Measurements from ENCODE around the gene GBX1. TPM values are rescaled to one million over a fixed set of nuclear protein-coding genes. Genes with fewer than 3 reads are reported as not detected.

The GBX1 gene
- total RNA-seq, 4 donors from 2014 or later: not detected

GRCh38 chr7:151113344-151114150 lies 53.9 kb downstream of the GBX1 start:
- H3K27me3 ChIP-seq: no peaks in the 10 kb centered on the region
- peak; percentile 77 to 86 for DNase-seq
- TF ChIP-seq CTCF (IDR thresholded peaks at IDR 0.05) (peak in 4 of 6 experiments; percentile 9 to 47 (median 32)), POLR2A (IDR thresholded peaks at IDR 0.05) (peak in 1 of 2 donors; percentile 64)
- peaks cover 15 to 26% of the 10 kb centered on the region in 2 donors for H3K4me1 ChIP-seq
- WGBS, 2 donors: 39 to 41% methylated on average over 7 to 12 of the region's 13 CpGs
- intact Hi-C loops (cut with DNase I): loop anchor here (5.0 kb wide), 1 partner anchor 216 kb away; no protein-coding TSS in a partner anchor
- H3K4me3 ChIP-seq (replicated peaks in 1 of 3): peak overlapping the region in 1 of 3 donors; percentile 12
- no peaks in the 10 kb centered on the region for H3K9me3 ChIP-seq
- peak overlapping the region; percentile 10 to 54 (median 32) for H3K27ac ChIP-seq
- H3K36me3 ChIP-seq: peaks cover 6 to 10% of the 10 kb centered on the region in 2 donors

- Histone ChIP-seq H3K36me3 (no peaks in the 10 kb centered on the region), H3K4me3 (replicated peaks in 1 of 3) (no peak overlapping the region), H3K9me3 (no peaks in the 10 kb centered on the region), H3K27me3 (no peaks in the 10 kb centered on the region), H3K4me1 (peaks cover 9 to 20% of the 10 kb centered on the region in 2 donors), H3K27ac (no peak overlapping the region)
- intact Hi-C loops (cut with DNase I): loop anchor here (5.0 kb wide), 1 partner anchor 214 kb away; no protein-coding TSS in a partner anchor
- 31 to 48% methylated on average over 10 to 20 of the region's 20 CpGs for WGBS, 2 donors
- no peak for TF ChIP-seq POLR2A (IDR thresholded peaks at IDR 0.05)
- TF ChIP-seq CTCF (IDR thresholded peaks at IDR 0.05): peak; percentile 77 to 93 (median 84)
- peak; percentile 82 to 84 for DNase-seq
These were observed 56.4 kb downstream of the GBX1 start for GRCh38 chr7:151110941-151111645.

- no peaks in the 10 kb centered on the region for H3K9me3 ChIP-seq
- intact Hi-C loops (cut with DNase I): loop anchor here (5.0 kb wide), 1 partner anchor 213 kb away; no protein-coding TSS in a partner anchor
- H3K4me3 ChIP-seq (replicated peaks in 1 of 3): no peak overlapping the region
- TF ChIP-seq CTCF (IDR thresholded peaks at IDR 0.05) (no peak), POLR2A (IDR thresholded peaks at IDR 0.05) (no peak)
- H3K4me1 ChIP-seq: peaks cover 9 to 20% of the 10 kb centered on the region in 2 donors
- H3K36me3 ChIP-seq: no peaks in the 10 kb centered on the region
- 66 to 69% methylated on average over 11 of the region's 11 CpGs for WGBS, 2 donors
- no peak for DNase-seq
- no peaks in the 10 kb centered on the region for H3K27me3 ChIP-seq
- no peak overlapping the region for H3K27ac ChIP-seq
These were observed 57.1 kb downstream of the GBX1 start for GRCh38 chr7:151110236-151110940.

GRCh38 chr7:151109094-151110048 lies 58.1 kb downstream of the GBX1 start:
- WGBS, 2 donors: 74 to 83% methylated on average over 9 to 10 of the region's 15 CpGs
- no peak overlapping the region for H3K27ac ChIP-seq
- H3K9me3 ChIP-seq: no peaks in the 10 kb centered on the region
- no peak overlapping the region for H3K4me3 ChIP-seq (replicated peaks in 1 of 3)
- DNase-seq: no peak
- H3K4me1 ChIP-seq: peaks cover 9 to 19% of the 10 kb centered on the region in 2 donors
- TF ChIP-seq CTCF (IDR thresholded peaks at IDR 0.05): no peak
- H3K36me3 ChIP-seq: no peaks in the 10 kb centered on the region
- H3K27me3 ChIP-seq: no peaks in the 10 kb centered on the region
- intact Hi-C loops (cut with DNase I): loop anchor here (5.0 kb wide), 2 partner anchors 77 to 212 kb away; no protein-coding TSS in a partner anchor
